ENCODE data around the gene MACF1.
"Not testable (repeated sequence)": the region's sequence is repeated elsewhere in the genome, so short reads cannot be mapped to it uniquely, and the experiment has no call there.

MACF1 gene

DNA sequence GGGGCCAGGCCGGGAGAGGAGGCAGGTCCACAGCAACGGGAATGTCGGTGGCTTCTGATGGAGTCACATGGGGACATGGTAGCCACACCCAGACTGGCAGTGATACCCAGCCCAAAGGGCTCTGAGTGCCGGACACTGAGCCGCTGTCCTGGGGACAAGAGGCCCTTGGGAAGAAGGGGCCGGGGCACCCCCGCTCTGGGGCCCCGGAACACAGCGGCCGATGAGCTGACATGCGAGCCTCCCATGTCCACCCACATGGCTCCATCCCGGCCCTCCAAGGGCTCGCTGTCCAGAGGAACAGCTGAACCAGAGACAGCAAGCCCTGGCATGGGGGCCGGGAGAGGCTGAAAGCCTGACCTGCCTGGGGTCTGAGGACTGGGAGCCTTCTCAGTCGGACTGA lies 294.3 kb downstream of the MACF1 start:
- DNase-seq, result not testable (repeated sequence)

DNA sequence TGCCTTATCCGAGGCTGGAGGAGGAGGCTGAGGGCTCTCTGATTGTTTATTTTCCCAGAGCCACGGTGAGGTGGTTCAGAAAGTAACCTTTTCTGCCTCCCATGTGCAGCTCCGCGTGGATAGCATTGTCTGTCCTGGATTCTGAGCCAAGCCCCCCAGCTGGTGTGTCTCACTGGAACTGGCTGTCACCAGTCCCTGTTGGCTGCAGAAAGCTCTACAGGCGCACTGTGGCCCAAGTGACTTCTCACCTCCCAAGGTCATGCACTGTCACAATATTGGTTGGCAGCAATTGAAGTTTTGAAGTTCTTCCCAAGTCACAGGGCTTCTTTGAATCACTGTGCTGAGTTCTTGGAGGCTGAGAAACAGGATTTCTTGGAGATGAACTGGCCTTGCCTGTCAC lies 295.2 kb downstream of the MACF1 start:
- DNase-seq, result no peak

- DNase-seq, result no peak
Observed at GRCh38 chr1:39500862-39501389, 296.4 kb downstream of the MACF1 start.

- no peak for DNase-seq
Observed at GRCh38 chr1:39501666-39502065, 297.2 kb downstream of the MACF1 start.

DNA sequence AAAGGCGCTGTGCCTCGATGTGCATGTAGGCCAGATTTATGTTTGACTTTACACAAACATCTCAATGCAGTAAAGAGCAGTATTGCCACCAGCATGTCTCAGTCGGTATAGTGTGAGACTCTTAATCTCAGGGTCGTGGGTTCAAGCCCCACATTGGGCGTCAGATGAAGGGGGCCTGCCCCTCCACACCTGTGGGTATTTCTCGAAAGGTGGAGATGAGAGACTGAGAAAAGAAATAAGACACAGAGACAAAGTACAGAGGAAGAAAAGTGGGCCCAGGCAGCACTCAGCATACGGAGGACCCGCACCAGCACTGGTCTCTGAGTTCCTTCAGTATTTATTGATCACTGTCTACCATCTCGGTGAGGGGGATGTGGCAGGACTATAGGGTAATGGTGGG lies 299.9 kb downstream of the MACF1 start:
- DNase-seq, result not testable (repeated sequence)

- no peak for DNase-seq
Observed at GRCh38 chr1:39505289-39505688, 300.8 kb downstream of the MACF1 start.

DNA sequence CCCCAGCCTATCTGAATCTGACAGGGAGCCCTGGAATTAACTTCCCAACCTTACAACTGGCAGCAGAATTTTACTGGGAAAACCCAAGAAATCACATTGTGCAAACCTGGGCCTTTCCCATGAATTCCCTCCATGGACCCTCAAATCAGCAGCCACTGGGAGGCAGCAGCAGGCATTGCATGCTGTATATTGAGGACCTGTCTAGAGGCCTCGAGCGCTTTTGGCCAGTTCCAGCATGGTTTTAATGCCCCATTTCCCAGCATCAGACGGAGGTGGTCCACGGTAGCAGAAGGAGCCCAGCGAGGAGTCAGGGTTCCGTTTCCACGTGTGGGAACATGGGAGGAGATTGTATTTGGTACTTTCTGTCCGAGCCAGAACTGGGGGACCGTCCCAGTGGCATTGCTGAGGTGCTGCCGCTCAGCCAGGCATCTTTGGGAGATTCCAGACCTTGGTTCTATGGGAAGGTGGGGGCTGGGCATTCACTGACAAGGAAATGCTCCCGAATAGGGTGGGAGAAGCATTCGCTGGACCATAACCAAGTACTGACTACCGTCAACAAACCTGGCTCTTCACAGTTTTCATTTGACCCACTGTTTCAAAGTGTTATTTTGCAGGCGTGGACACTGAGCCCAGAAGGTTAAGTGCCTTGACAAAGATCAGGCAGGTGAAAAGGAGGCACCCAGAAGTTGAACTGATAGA lies 302.9 kb downstream of the MACF1 start:
- DNase-seq, result no peak

- no peak for DNase-seq
Observed at GRCh38 chr1:39508266-39508665, 303.8 kb downstream of the MACF1 start.

DNA sequence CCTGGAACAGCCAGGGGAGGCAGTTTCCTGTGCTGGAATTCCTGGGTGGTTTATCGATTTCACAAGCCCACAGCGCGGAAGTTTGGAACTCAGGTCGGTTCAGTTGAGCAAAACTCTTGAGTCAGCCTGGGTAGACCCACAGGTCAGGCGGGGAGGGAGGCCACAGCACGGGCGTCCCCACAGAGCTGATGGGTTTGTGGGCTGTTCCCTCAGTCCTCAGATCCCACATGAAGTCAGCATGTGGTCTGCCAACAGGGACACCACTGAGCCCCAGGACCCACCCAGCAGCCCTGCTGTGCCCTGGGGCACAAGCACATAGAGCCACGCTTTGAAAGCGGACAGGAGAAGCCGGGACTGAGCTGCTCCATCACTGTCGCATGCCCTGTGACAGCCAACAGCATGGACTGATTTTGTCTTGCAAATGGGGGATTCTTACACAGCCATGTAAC lies 304.4 kb downstream of the MACF1 start:
- DNase-seq, result peak; percentile 45

DNA sequence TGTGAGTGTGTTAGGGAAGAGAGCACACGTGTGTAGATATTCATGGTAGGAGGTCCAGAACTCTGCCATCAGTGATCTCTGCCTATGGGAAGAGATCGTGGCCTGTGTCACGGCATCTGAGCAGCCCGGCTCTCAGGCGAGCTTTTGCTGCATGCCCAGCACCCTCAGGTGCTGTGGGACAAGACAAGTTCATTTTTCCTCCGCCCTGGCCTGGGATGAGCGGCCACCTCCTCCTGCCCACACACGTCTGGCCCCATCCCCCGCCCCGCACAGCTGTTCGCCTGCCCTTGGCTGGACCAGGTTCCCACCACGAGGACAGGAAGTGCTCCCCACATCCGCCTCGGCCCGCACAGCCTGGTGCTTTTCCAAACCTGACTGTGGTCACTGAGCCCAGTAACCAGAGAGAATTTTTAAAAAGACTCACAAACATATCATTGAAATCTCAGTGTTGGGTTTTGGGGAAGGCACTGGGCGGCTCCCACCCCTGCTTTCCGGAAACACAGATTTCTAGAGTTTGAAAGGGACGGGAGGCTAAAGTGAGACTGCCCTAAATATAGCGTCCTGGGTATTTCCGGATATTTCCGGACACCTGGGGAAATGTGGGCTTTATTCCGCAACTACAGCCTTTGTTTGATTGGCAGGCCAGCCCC lies 305.0 kb downstream of the MACF1 start:
- DNase-seq, result no peak

DNA sequence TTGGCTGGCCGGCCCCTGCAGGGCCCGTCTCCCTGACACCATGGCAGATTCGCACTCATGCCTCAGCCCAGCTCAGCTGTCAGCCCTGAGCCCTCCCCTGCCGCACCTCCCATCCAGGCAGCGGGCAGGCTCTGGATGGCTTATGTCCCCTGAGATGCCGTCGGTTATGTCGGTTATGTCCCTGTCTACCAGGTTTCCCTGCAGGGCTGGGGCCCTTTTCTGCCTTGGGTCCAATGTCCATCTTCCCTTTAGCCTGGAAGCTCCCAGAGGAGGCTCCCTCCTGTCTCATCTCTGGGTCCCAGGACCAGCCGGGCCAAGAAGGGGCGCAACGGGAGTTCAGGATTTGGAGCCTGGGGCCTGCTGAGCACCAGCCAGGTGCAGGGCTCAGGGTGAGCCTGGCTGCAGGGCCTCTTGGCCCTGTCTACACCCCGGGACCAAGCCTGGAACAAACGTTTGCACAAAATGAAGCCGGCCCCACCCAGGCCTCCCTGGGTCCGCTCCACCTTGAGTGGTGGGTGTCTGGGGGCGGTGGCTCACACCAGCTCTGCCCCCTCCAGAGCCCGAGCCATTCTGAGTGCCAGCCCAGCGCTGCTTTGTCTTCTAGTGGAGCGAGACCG lies 306.2 kb downstream of the MACF1 start:
- DNase-seq, result not testable (repeated sequence)

GRCh38 chr1:39511477-39511876 lies 307.0 kb downstream of the MACF1 start:
- DNase-seq, result not testable (repeated sequence)

- DNase-seq, result not testable (repeated sequence)
Observed at GRCh38 chr1:39512234-39512847, 307.8 kb downstream of the MACF1 start.

DNA sequence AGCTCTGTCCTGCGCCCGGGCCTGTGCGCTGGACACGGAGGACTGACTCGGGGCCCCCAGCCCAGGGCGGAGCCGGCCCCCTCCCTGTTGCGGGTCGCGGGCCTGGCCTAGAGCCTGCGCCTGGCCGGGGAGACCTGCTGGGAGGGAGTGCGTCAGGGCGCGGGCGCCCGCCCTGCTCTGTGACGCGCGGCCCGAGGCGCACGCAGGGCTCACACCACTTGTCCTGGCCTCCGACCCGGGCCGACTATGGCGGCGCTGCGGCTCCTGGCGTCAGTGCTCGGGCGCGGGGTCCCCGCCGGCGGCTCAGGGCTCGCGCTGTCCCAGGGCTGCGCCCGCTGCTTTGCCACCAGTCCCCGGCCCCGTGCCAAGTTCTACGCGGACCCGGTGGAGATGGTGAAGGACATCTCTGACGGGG lies 310.2 kb downstream of the MACF1 start:
- not testable (repeated sequence) for DNase-seq

- peak; percentile 15 for DNase-seq
Observed at GRCh38 chr1:39515131-39516086, 310.9 kb downstream of the MACF1 start.

- not testable (repeated sequence) for DNase-seq
Observed at GRCh38 chr1:39516841-39517240, 312.3 kb downstream of the MACF1 start.

DNA sequence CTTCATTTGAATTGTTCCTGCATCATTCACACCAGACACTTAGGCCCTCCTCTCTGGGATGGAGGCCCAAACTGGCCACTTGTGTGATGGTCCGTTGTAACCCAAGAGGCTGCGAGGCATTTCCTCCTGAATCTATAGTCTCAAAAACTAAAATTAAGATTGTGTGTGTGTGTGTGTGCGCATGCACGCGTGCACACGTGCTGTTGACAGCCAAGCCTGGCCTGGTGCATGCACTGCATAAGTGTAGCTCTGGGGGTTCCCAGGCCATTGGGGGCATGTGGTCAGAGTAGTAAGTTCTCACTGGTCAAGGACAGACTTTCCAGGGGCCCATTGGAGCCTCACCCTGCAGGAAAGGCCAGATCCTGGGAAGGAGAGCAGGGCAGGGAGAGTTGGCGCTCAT lies 313.4 kb downstream of the MACF1 start:
- DNase-seq, result not testable (repeated sequence)

DNA sequence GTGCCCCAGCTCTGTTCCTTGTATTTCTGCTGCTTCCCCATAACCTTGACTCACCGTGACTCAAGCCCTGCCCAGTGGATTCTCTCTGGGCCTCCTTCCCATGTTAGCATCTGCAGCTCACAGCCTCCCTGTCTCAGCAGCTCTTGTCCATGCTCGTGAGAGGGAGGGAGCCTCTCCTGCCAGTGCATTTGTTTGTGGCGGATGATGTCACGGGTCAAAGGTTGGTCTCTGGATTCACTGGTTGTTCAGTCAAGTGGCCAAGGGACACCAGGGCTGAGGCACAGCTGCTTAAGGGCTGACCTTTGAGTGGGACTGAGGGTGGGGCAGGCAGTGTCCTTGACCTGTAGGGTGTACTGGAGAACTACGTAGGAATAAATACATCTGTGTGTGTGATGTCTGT lies 314.9 kb downstream of the MACF1 start:
- DNase-seq, result not testable (repeated sequence)

- not testable (repeated sequence) for DNase-seq
Observed at GRCh38 chr1:39522221-39522620, 317.7 kb downstream of the MACF1 start.

DNA sequence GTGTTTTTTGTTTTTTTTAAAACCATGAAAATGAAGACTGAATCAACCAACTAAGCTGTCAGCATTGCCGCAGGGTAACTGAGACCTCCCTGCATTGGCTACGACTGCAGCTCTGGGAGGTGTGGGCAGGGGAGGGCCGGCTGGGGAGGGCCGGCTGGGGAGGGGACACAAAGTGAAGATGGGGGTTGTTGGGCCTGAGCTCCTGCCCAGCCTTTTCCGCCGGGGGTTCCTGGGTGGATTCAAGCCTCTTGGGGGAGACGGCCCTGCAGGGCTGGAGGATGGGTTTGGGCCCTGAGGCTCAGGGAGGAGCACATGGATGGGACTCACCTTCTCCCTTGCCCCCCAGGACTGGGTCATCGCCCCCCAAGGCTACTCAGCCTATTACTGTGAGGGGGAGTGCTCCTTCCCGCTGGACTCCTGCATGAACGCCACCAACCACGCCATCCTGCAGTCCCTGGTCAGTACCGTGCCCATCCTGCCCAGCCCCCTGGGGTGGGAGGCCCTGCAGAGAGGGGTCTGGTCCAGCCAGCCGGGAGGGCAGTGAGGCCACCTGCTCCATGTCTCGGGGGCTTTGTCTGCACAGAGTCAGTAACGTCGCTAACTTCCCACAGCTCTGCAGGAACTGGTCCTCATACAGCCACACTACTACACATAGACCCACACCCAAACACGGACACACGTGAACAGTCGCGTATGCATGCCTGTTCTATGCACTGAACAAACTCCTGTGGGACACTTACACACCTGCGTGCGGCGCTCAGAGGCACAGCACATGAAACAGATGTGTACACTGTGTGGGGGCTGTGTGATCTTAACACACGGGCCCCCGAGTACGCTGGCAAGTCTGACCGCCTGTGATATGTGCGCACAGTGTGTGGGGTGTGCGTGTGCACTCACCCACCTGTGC lies 318.4 kb downstream of the MACF1 start:
- no peak for DNase-seq

DNA sequence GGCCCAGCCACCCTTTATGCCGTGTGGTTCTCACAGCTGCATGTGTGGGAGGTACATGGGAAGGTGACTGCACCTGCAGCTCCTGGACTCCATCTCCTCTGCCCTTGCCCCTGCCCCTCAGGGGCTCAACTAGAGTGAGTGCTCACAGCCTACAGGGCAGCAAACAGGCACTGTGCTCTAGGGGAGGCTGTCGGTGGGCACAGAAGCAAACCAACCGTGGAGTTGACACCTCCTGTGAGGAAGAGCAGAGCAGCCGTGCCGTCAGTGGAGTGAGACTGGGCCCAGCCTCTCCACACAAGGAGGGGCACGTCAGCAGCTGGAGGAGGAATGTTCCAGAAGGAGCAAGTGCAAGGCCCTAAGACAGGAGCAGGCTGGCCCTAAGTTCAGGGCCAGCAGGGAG lies 319.7 kb downstream of the MACF1 start:
- no peak for DNase-seq

Data from hematopoietic multipotent progenitor cell treated with erythropoietin and hydrocortisone succinate and interleukin-3 and kit ligand, for 4 days (in vitro differentiated cells).